ENCODE results near the gene GNAS-AS1.

GNAS-AS1 gene

DNA sequence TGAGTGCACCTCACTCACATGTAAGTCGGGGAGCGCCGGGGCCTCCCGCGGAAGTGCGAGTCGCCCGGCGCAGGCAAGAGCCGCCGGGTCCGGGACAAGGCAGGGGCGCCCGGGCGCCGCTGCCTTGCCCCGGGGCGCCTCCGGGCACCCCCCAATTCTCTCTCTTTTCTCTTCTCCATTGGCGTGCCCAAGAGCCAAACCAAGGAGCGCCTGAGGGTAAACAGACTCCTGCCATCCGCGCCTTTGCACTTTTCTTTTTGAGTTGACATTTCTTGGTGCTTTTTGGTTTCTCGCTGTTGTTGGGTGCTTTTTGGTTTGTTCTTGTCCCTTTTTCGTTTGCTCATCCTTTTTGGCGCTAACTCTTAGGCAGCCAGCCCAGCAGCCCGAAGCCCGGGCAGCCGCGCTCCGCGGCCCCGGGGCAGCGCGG is 38.6 kb upstream of the GNAS-AS1 start:
- DNase-seq = no peak
- peak overlapping the region; percentile 89 for H3K27ac ChIP-seq
- no peaks in the 10 kb centered on the region for H3K27me3 ChIP-seq (ENCODE audit: insufficient read depth, low read depth, severe bottlenecking)
- peaks cover 11% of the 10 kb centered on the region for H3K36me3 ChIP-seq
- peaks cover 8% of the 10 kb centered on the region for H3K9me3 ChIP-seq (ENCODE audit: severe bottlenecking)
- peak overlapping the region; percentile 36 for H3K4me3 ChIP-seq (ENCODE audit: low read depth, low read length)
- TF ChIP-seq, protein P1, sequence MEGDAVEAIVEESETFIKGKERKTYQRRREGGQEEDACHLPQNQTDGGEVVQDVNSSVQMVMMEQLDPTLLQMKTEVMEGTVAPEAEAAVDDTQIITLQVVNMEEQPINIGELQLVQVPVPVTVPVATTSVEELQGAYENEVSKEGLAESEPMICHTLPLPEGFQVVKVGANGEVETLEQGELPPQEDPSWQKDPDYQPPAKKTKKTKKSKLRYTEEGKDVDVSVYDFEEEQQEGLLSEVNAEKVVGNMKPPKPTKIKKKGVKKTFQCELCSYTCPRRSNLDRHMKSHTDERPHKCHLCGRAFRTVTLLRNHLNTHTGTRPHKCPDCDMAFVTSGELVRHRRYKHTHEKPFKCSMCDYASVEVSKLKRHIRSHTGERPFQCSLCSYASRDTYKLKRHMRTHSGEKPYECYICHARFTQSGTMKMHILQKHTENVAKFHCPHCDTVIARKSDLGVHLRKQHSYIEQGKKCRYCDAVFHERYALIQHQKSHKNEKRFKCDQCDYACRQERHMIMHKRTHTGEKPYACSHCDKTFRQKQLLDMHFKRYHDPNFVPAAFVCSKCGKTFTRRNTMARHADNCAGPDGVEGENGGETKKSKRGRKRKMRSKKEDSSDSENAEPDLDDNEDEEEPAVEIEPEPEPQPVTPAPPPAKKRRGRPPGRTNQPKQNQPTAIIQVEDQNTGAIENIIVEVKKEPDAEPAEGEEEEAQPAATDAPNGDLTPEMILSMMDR (IDR thresholded peaks at IDR 0.05; ENCODE audit: low read depth, low read length) = no peak

DNA sequence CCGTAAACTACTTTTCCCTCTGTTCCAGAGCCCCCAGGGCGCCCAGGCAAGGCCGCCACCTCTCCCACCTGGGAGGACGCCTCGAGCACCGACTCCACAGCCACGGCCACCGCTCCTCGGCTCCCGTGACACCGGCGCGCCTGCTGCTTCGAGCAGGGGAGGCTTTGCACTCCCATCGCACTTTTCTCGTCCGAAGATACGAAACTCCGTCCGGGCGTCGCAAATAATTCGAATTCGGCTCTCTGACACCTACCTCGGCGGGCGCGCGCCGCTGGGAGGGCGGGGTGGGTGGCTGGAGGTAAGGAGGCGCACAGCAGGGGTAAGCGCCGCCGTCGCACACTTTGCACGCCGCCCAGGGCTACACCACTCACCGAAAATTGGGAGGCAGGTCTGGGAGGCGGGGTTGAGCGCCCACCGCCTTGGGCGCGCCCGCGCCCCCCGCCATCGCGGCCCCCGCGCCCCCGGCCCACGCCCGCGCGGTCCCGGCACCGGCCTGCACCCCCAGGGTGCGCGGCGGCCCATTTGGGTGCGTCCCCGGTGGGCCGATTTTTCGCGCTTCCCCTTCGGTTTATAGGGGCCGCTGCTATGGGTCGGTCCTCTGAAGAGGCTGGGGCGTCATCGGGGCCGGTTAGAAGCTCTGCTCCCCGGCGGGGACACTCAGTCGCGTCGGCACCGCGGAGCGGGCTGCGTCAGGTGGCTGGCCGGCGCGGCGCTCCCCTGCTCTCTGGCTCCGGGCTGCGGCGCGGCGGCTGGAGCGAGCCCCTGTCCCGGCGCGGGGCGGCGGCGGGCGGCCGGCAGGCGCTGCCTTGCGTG is 38.0 kb upstream of the GNAS-AS1 start:
- Histone ChIP-seq H3K9me3 (ENCODE audit: severe bottlenecking) (peaks cover 8% of the 10 kb centered on the region), H3K36me3 (peaks cover 5% of the 10 kb centered on the region), H3K27me3 (ENCODE audit: insufficient read depth, low read depth, severe bottlenecking) (no peaks in the 10 kb centered on the region), H3K27ac (no peak overlapping the region), H3K4me3 (ENCODE audit: low read depth, low read length) (no peak overlapping the region)
- no peak for DNase-seq
- TF ChIP-seq, protein P1 (IDR thresholded peaks at IDR 0.05; ENCODE audit: low read depth, low read length) = no peak

DNA sequence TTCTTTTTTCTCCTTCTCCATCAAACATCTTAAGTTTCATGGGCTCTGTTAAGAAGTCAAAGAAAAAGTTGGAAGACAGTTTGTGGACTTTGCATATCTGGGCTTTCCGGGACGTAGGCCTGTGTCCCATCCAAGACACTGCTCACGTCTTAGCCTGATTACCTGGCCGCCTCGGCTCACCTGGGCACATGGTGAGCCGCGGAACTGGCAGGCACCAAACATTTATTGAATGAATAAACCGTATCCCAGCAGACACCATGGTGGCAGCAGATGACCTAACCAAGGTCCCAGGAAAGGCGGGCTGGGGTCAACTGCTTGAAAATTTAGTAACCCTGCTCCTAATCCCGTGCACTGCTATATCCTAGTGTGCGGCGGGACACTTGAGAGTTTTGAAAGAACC is 37.4 kb upstream of the GNAS-AS1 start:
- Histone ChIP-seq H3K4me3 (ENCODE audit: low read depth, low read length) (no peak overlapping the region), H3K36me3 (no peaks in the 10 kb centered on the region), H3K9me3 (ENCODE audit: severe bottlenecking) (peaks cover 8% of the 10 kb centered on the region), H3K27ac (no peak overlapping the region), H3K27me3 (ENCODE audit: insufficient read depth, low read depth, severe bottlenecking) (no peaks in the 10 kb centered on the region)
- TF ChIP-seq, protein P1 (IDR thresholded peaks at IDR 0.05; ENCODE audit: low read depth, low read length) = no peak
- DNase-seq = no peak

DNA sequence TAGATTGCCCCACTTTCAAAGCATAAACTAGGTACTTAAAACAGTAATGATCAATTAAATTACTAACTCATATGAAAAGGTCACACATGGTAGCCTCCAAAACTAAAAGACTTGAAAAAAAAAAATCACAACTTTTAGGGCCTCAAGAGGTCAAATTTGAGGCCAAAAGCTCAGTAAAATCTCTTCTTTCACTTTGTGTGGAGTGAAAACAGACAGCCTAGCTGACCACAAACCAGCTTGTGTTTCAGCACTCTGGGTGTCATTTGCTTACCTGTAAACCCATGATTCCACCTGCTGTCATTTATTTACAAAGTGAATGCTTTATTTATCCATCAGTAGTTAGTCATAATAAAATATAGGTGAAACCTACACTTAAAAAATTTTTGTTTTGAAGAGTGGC is 35.8 kb upstream of the GNAS-AS1 start:
- H3K9me3 ChIP-seq (ENCODE audit: severe bottlenecking) = peaks cover 8% of the 10 kb centered on the region
- H3K27ac ChIP-seq = no peak overlapping the region
- no peaks in the 10 kb centered on the region for H3K27me3 ChIP-seq (ENCODE audit: insufficient read depth, low read depth, severe bottlenecking)
- H3K36me3 ChIP-seq = no peaks in the 10 kb centered on the region
- TF ChIP-seq, protein P1 (IDR thresholded peaks at IDR 0.05; ENCODE audit: low read depth, low read length) = no peak
- H3K4me3 ChIP-seq (ENCODE audit: low read depth, low read length) = no peak overlapping the region
- DNase-seq = no peak

DNA sequence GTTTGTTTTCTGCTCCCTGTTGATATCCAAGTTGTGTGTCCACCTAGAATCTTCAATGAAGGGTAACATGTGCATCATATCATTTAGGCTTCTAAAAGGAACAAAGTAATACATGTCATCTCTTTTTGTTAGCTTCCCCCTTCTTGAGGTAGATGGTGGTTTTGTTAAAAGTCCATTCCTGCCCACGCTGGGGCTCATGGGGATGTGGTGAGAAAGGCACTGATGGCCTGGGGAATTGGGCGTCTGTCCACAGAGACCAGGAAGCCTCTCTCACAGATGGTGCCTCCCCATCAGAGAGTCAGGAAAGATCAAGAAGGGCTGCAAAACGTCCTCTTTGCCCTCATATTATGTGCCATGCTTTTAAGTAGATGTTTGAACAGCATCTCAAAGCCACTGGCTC is 34.3 kb upstream of the GNAS-AS1 start:
- H3K27ac ChIP-seq = no peak overlapping the region
- no peak for DNase-seq
- TF ChIP-seq, protein P1 (IDR thresholded peaks at IDR 0.05; ENCODE audit: low read depth, low read length) = no peak
- H3K9me3 ChIP-seq (ENCODE audit: severe bottlenecking) = peaks cover 8% of the 10 kb centered on the region
- H3K27me3 ChIP-seq (ENCODE audit: insufficient read depth, low read depth, severe bottlenecking) = no peaks in the 10 kb centered on the region
- H3K36me3 ChIP-seq = no peaks in the 10 kb centered on the region
- H3K4me3 ChIP-seq (ENCODE audit: low read depth, low read length) = no peak overlapping the region

Data from WERI-Rb-1 (cell line).